Testis (tissue), 3 donors: Measurements from ENCODE around the gene COL21A1. TPM values are rescaled to one million over a fixed set of nuclear protein-coding genes. Genes with fewer than 3 reads are reported as not detected.

Experiments
- DNase-seq: peaks from one replicate; pipeline ENCODE4 v3.0.0-alpha.2; 2019
- H3K27ac ChIP-seq, 2 donors: fragments of 200-600 bp; sonication (generic); one replicate each; pipeline ENCODE4 v1.5.1; 2019
- H3K27me3 ChIP-seq: fragments of 200-600 bp; sonication (generic); one replicate; pipeline ENCODE4 v1.5.1; 2019
- H3K36me3 ChIP-seq: fragments of 200-600 bp; sonication (generic); one replicate; pipeline ENCODE4 v1.5.1; 2017; ENCODE audit warnings: low read depth; ENCODE audit errors: missing control alignments
- H3K4me1 ChIP-seq: fragments of 200-600 bp; sonication (generic); one replicate; pipeline ENCODE4 v1.5.1; 2019
- H3K4me3 ChIP-seq, 2 donors: fragments of 200-600 bp; sonication (generic); one replicate each; pipeline ENCODE4 v1.5.1; 2017 to 2019
- H3K9me3 ChIP-seq: fragments of 200-600 bp; sonication (generic); one replicate; pipeline ENCODE4 v1.5.1; 2017
- POLR2A ChIP-seq: fragments of 450-650 bp; IDR thresholded peaks from one replicate; pipeline ENCODE4 v1.6.1; 2017; ENCODE audit warnings: antibody characterized with exemption, mild to moderate bottlenecking, moderate library complexity
- WGBS, 2 donors: methylation state at CpG; one replicate each; pipeline ENCODE4 v1.1.5; 2018; 5-methylcytosine and 5-hydroxymethylcytosine counted together
- intact Hi-C: fragments of 100-400 bp; cut with DNase I; formaldehyde crosslinking; loops from one replicate; pipeline ENCODE4 v1.15.1; 2023; ENCODE audit warnings: low total_unique reads
- polyA plus RNA-seq: library from polyadenylated mRNA; stranded (reverse); fragments of 350-450 nt; fragmentation: Illumina TruSeq; extraction: RNeasy Lipid Tissue Mini Kit (QIAGEN cat#74804); gene quantifications from one replicate; pipeline ENCODE4 v1.2.3, GENCODE V29; 2014; ENCODE audit warnings: low read depth, low replicate concordance; ENCODE audit not compliant: insufficient read depth
- total RNA-seq, 2 donors: library from RNA; depleted of rRNA; stranded (reverse); fragments of >200 nt; gene quantifications; one replicate each; pipeline ENCODE4 v1.2.3, GENCODE V29; 2016
- TF ChIP-seq, protein P1 (sequence below), 3 experiments: fragments of 450-650 bp in 2 of 3; fragments of 200-600 bp in 1 of 3; sonication (generic) in 1 of 3; IDR thresholded peaks; one replicate each; pipeline ENCODE4 v1.5.1; 2016 to 2019; ENCODE audit warnings: antibody characterized with exemption in 3 of 3, mild to moderate bottlenecking in 2 of 3, moderate library complexity in 1 of 3

Gene COL21A1
- total and polyA plus RNA-seq, 3 donors from 2014 or later: 6.6 to 10.5 (median 7.1) TPM

DNA sequence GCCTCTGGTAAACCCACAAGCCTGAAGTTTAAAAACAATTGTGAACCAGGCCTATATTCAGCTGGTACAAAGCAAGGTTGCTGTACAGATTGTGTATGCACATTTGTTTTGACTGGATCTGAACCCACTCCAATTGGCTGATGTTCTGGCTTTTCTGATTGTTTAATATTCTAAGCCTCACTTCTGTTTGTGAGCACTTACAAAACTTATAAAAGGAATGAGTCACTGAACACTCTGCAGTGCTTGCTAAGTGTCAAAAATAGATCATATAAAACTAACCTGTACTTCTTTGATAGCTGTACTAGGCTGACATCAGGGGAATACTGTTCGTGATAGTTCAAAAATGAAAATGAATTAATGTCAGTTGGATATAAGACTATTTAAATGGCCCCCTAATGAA, 12.1 kb downstream of the COL21A1 start:
- Histone ChIP-seq H3K9me3 (no peaks in the 10 kb centered on the region), H3K36me3 (no peaks in the 10 kb centered on the region), H3K4me3 (no peak overlapping the region), H3K27me3 (no peaks in the 10 kb centered on the region), H3K4me1 (no peaks in the 10 kb centered on the region), H3K27ac (no peak overlapping the region)
- no peak for DNase-seq
- 85 to 98% methylated on average over 1 of the region's 1 CpG for WGBS, 2 donors
- intact Hi-C loops: no loop called here
- no peak for TF ChIP-seq POLR2A
- TF ChIP-seq, protein P1, sequence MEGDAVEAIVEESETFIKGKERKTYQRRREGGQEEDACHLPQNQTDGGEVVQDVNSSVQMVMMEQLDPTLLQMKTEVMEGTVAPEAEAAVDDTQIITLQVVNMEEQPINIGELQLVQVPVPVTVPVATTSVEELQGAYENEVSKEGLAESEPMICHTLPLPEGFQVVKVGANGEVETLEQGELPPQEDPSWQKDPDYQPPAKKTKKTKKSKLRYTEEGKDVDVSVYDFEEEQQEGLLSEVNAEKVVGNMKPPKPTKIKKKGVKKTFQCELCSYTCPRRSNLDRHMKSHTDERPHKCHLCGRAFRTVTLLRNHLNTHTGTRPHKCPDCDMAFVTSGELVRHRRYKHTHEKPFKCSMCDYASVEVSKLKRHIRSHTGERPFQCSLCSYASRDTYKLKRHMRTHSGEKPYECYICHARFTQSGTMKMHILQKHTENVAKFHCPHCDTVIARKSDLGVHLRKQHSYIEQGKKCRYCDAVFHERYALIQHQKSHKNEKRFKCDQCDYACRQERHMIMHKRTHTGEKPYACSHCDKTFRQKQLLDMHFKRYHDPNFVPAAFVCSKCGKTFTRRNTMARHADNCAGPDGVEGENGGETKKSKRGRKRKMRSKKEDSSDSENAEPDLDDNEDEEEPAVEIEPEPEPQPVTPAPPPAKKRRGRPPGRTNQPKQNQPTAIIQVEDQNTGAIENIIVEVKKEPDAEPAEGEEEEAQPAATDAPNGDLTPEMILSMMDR (IDR thresholded peaks at IDR 0.05): no peak

DNA sequence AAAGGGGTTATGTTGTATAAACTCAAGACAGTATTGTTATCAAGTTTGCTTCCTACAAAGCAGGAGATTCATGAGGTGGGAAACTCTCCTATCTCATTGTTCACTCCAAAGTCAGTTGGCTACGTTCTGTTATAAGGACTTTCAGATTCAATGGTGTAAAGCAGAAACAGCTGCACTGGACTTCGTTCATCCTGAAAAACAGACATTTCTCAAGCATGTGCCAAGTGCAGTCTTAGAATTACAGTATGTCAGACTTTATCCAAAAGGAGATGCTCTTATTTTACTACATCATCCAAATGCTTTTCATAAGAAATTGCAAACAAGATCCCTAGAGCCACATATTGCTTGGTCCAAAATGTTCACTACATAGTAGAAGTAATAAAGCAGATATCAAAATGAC, 14.9 kb downstream of the COL21A1 start:
- Histone ChIP-seq H3K9me3 (no peaks in the 10 kb centered on the region), H3K27ac (no peak overlapping the region), H3K36me3 (no peaks in the 10 kb centered on the region), H3K27me3 (no peaks in the 10 kb centered on the region), H3K4me3 (no peak overlapping the region), H3K4me1 (no peaks in the 10 kb centered on the region)
- intact Hi-C loops: no loop called here
- no peak for DNase-seq
- TF ChIP-seq, protein P1 (IDR thresholded peaks at IDR 0.05): no peak
- TF ChIP-seq POLR2A: no peak
- WGBS, 2 donors: 60 to 67% methylated on average over 2 of the region's 2 CpGs

DNA sequence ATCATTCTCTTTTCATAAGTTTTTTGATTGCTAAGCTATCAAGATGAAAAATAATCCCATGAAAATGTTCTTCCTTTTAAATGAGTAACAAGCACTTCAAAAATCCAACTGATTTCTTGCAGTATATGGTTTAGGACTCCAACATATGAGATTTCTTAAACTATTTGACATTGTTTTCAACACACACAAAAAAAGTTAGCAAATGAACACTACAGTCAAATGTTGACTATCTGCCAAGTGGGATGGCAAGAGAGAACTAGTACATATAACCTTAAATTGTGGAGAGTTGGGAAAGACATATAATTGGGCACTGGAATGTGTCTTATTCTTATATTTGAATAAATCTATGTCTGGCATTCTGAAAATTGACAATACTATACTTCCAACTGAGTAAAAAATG, 15.6 kb downstream of the COL21A1 start:
- no peaks in the 10 kb centered on the region for H3K36me3 ChIP-seq
- H3K27ac ChIP-seq: no peak overlapping the region
- TF ChIP-seq, protein P1 (IDR thresholded peaks at IDR 0.05): no peak
- TF ChIP-seq POLR2A: no peak
- no peak for DNase-seq
- H3K9me3 ChIP-seq: no peaks in the 10 kb centered on the region
- intact Hi-C loops: no loop called here
- no peaks in the 10 kb centered on the region for H3K27me3 ChIP-seq
- no peaks in the 10 kb centered on the region for H3K4me1 ChIP-seq
- H3K4me3 ChIP-seq: no peak overlapping the region

DNA sequence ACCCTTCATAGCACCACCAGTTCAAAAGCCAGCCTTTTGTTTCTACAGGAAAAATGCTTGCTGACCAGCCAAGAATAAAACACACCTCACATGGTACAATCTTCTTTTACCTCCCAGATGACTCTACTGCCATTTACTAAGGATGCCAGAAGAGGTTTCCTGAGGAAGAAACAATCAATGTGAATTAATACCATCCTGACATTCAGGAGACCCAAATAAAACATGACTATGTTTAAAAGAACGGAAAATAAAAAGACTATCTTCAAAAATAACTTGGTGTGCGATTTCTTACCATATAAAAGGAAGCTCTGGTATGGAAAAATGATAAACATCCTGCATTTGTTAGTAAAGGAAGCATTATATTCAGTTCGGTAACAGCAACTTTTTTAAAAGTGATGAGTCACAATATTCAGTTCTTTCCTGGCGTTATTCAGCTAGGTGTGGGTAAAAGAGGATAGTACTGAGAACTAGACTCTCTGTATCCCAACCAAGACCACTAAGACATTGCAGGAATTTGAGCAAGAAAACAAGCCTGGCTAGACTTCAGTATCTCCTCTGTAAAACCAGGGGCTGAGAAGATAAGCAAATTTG, 16.3 kb downstream of the COL21A1 start:
- no peak overlapping the region for H3K27ac ChIP-seq
- no peak overlapping the region for H3K4me3 ChIP-seq
- intact Hi-C loops: no loop called here
- H3K9me3 ChIP-seq: no peaks in the 10 kb centered on the region
- 82 to 89% methylated on average over 4 of the region's 4 CpGs for WGBS, 2 donors
- no peaks in the 10 kb centered on the region for H3K36me3 ChIP-seq
- no peaks in the 10 kb centered on the region for H3K4me1 ChIP-seq
- no peak for TF ChIP-seq POLR2A
- TF ChIP-seq, protein P1 (IDR thresholded peaks at IDR 0.05): no peak
- H3K27me3 ChIP-seq: no peaks in the 10 kb centered on the region
- DNase-seq: no peak
